Stomach smooth muscle (tissue), 2 donors: ENCODE results near the gene RAE1.

Experiments used
- H3K27ac ChIP-seq: one replicate; pipeline ENCODE4 v1.7.0; 2013; ENCODE audit warnings: mild to moderate bottlenecking, low read length, inconsistent platforms
- H3K27me3 ChIP-seq, 2 donors: one replicate each; pipeline ENCODE4 v1.7.0; 2013; ENCODE audit warnings: low read length in 2 of 2; ENCODE audit not compliant: insufficient read depth in 2 of 2, control insufficient read depth in 1 of 2
- H3K36me3 ChIP-seq, 2 donors: one replicate each; pipeline ENCODE4 v1.7.0; 2013; ENCODE audit warnings: low read length in 2 of 2; ENCODE audit not compliant: control insufficient read depth in 2 of 2, insufficient read depth in 2 of 2
- H3K4me1 ChIP-seq: one replicate; pipeline ENCODE4 v1.7.0; 2013; ENCODE audit warnings: low read length; ENCODE audit not compliant: control insufficient read depth, insufficient read depth
- H3K4me3 ChIP-seq, 2 donors: one replicate each; pipeline ENCODE4 v1.7.0; 2013; ENCODE audit warnings: low read length in 2 of 2
- H3K9ac ChIP-seq, 2 donors: one replicate each; pipeline ENCODE4 v1.7.0; 2013; ENCODE audit warnings: low read length in 2 of 2, mild to moderate bottlenecking in 1 of 2
- H3K9me3 ChIP-seq, 2 donors: one replicate each; pipeline ENCODE4 v1.7.0; 2013; ENCODE audit warnings: low read length in 2 of 2; ENCODE audit not compliant: control insufficient read depth in 2 of 2
- donor health status: healthy.
- donor health status: Pancreatic carcinoma.

The RAE1 gene

GRCh38 chr20:57428324-57429158 lies 77.5 kb downstream of the RAE1 start:
- H3K4me3 ChIP-seq, result no peak overlapping the region
- no peaks in the 10 kb centered on the region for H3K27me3 ChIP-seq
- no peak overlapping the region for H3K9ac ChIP-seq
- H3K9me3 ChIP-seq, result no peaks in the 10 kb centered on the region
- no peaks in the 10 kb centered on the region for H3K36me3 ChIP-seq
- peaks cover 13% of the 10 kb centered on the region for H3K4me1 ChIP-seq
- no peak overlapping the region for H3K27ac ChIP-seq
